WERI-Rb-1 (cell line): ENCODE measurements around the gene CCDC88A.
"Not testable (repeated sequence)": the region's sequence is repeated elsewhere in the genome, so short reads cannot be mapped to it uniquely, and the experiment has no call there.

Source experiments
- DNase-seq: peaks from one replicate; pipeline ENCODE4 v3.0.0-alpha.2; 2020
- H3K27ac ChIP-seq: fragments of 250-450 bp; sonication (Bioruptor Pico); 2 replicates; pipeline ENCODE4 v1.5.1; 2020; ENCODE audit warnings: mild to moderate bottlenecking, moderate library complexity
- H3K27me3 ChIP-seq: fragments of 250-450 bp; sonication (Bioruptor Pico); 2 replicates; pipeline ENCODE4 v1.5.1; 2021; ENCODE audit warnings: mild to moderate bottlenecking, low read depth, moderate library complexity; ENCODE audit not compliant: insufficient read depth, severe bottlenecking
- H3K36me3 ChIP-seq: fragments of 250-450 bp; sonication (Bioruptor Pico); 2 replicates; pipeline ENCODE4 v1.5.1; 2020; ENCODE audit warnings: mild to moderate bottlenecking, moderate library complexity
- H3K4me3 ChIP-seq: 2 replicates; pipeline ENCODE4 v1.5.1; 2011; ENCODE audit warnings: low read depth, mild to moderate bottlenecking, control low read depth, low read length
- H3K9me3 ChIP-seq: fragments of 250-450 bp; sonication (Bioruptor Pico); 2 replicates; pipeline ENCODE4 v1.5.1; 2021; ENCODE audit warnings: mild to moderate bottlenecking, moderate library complexity; ENCODE audit not compliant: severe bottlenecking
- CTCF ChIP-seq: IDR thresholded peaks from 2 replicates; pipeline ENCODE4 v1.5.1; 2011; ENCODE audit warnings: low read depth, mild to moderate bottlenecking, control low read depth, inconsistent platforms, low read length

CCDC88A gene

GRCh38 chr2:55361465-55362189, 58.0 kb downstream of the CCDC88A start:
- no peak overlapping the region for H3K27ac ChIP-seq

GRCh38 chr2:55358451-55358850, 61.2 kb downstream of the CCDC88A start:
- TF ChIP-seq CTCF: no peak
- no peaks in the 10 kb centered on the region for H3K9me3 ChIP-seq
- H3K4me3 ChIP-seq: no peak overlapping the region
- H3K36me3 ChIP-seq: peaks cover 11% of the 10 kb centered on the region
- no peak overlapping the region for H3K27ac ChIP-seq
- no peaks in the 10 kb centered on the region for H3K27me3 ChIP-seq
- DNase-seq: no peak

More at GRCh38 chr2:55361465-55362189, 58.0 kb downstream of the CCDC88A start:
- no peak overlapping the region for H3K4me3 ChIP-seq
- no peaks in the 10 kb centered on the region for H3K9me3 ChIP-seq
- no peaks in the 10 kb centered on the region for H3K27me3 ChIP-seq
- H3K36me3 ChIP-seq: no peaks in the 10 kb centered on the region
- no peak for DNase-seq
- no peak for TF ChIP-seq CTCF

GRCh38 chr2:55357927-55358326, 61.7 kb downstream of the CCDC88A start:
- H3K9me3 ChIP-seq: no peaks in the 10 kb centered on the region
- H3K4me3 ChIP-seq: no peak overlapping the region
- no peak overlapping the region for H3K27ac ChIP-seq
- H3K27me3 ChIP-seq: no peaks in the 10 kb centered on the region
- TF ChIP-seq CTCF: no peak
- H3K36me3 ChIP-seq: peaks cover 11% of the 10 kb centered on the region
- no peak for DNase-seq

GRCh38 chr2:55357164-55357563, 62.5 kb downstream of the CCDC88A start:
- no peak for TF ChIP-seq CTCF
- Histone ChIP-seq H3K36me3 (peaks cover 11% of the 10 kb centered on the region), H3K27ac (no peak overlapping the region), H3K27me3 (no peaks in the 10 kb centered on the region), H3K4me3 (no peak overlapping the region), H3K9me3 (no peaks in the 10 kb centered on the region)
- DNase-seq: no peak

- DNase-seq, H3K4me3 ChIP-seq, H3K9me3 ChIP-seq, H3K27ac ChIP-seq, H3K27me3 ChIP-seq: not testable (repeated sequence)
- peaks cover 17% of the 10 kb centered on the region for H3K36me3 ChIP-seq
Measured at GRCh38 chr2:55356136-55356535, 63.5 kb downstream of the CCDC88A start.

GRCh38 chr2:55355451-55355850, 64.2 kb downstream of the CCDC88A start:
- Histone ChIP-seq H3K27me3 (no peaks in the 10 kb centered on the region), H3K9me3 (no peaks in the 10 kb centered on the region), H3K27ac (no peak overlapping the region), H3K36me3 (peaks cover 22% of the 10 kb centered on the region), H3K4me3 (no peak overlapping the region)
- no peak for TF ChIP-seq CTCF
- no peak for DNase-seq
